ENCODE measurements around the gene TNFRSF1B. TPM values are rescaled to one million over a fixed set of nuclear protein-coding genes. Genes with fewer than 3 reads are reported as not detected.

TNFRSF1B gene
- polyA plus RNA-seq, 3 donors, result 436 to 761 (median 450) TPM

DNA sequence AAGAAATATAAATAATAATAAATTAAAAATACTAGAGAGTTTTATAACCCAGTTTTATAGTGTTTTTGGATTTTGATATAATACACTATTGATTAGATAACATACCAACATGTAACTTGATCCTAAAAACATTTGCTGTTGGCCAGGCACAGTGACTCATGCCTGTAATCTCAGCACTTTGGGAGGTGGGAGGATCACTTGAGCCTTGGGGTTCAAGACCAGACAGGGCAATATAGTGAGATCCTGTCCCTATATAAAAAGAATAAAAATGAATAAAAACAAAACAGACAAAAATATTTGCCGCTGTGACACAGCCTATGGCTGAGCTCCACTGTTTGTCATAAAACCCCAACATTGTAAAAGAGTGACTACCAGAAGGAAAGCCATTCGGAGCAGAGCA lies 89.1 kb downstream of the TNFRSF1B start:
- TF ChIP-seq, protein P1, sequence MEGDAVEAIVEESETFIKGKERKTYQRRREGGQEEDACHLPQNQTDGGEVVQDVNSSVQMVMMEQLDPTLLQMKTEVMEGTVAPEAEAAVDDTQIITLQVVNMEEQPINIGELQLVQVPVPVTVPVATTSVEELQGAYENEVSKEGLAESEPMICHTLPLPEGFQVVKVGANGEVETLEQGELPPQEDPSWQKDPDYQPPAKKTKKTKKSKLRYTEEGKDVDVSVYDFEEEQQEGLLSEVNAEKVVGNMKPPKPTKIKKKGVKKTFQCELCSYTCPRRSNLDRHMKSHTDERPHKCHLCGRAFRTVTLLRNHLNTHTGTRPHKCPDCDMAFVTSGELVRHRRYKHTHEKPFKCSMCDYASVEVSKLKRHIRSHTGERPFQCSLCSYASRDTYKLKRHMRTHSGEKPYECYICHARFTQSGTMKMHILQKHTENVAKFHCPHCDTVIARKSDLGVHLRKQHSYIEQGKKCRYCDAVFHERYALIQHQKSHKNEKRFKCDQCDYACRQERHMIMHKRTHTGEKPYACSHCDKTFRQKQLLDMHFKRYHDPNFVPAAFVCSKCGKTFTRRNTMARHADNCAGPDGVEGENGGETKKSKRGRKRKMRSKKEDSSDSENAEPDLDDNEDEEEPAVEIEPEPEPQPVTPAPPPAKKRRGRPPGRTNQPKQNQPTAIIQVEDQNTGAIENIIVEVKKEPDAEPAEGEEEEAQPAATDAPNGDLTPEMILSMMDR (IDR thresholded peaks at IDR 0.05), result no peak
- 100% methylated on average over 1 of the region's 2 CpGs for WGBS (ENCODE audit: insufficient coverage)
- Histone ChIP-seq H2AFZ (ENCODE audit: insufficient read depth, low read depth, low read length, poor library complexity, severe bottlenecking) (no peak overlapping the region), H3K79me2 (ENCODE audit: insufficient read depth, low read length) (no peaks in the 10 kb centered on the region), H4K20me1 (ENCODE audit: insufficient read depth, low read length) (no peaks in the 10 kb centered on the region), H3K4me1 (ENCODE audit: control insufficient read depth in 1 of 2, insufficient read depth in 2 of 2, low read length in 2 of 2) (no peaks in the 10 kb centered on the region), H3K27ac (ENCODE audit: low read depth in 1 of 2, low read length in 2 of 2) (no peak overlapping the region), H3K9me3 (replicated peaks in 1 of 2; ENCODE audit: control insufficient read depth in 1 of 2, insufficient read depth in 1 of 2, low read length in 2 of 2) (no peaks in the 10 kb centered on the region), H3K36me3 (replicated peaks in 1 of 2; ENCODE audit: control insufficient read depth in 1 of 2, insufficient read depth in 2 of 2, low read length in 2 of 2) (peaks cover 77 to 94% of the 10 kb centered on the region in 2 donors), H3K27me3 (ENCODE audit: control insufficient read depth in 2 of 2, insufficient read depth in 2 of 2, low read length in 2 of 2) (no peaks in the 10 kb centered on the region), H3K4me2 (replicated peaks; ENCODE audit: extremely low read depth, low read length, poor library complexity, severe bottlenecking) (no peak overlapping the region), H3K9ac (ENCODE audit: insufficient read depth, low read length, poor library complexity, severe bottlenecking) (no peak overlapping the region), H3K4me3 (replicated peaks in 1 of 3; ENCODE audit: low read depth in 2 of 3, low read length in 3 of 3) (no peak overlapping the region)
- Mint-ChIP-seq H3K36me3 (peaks cover 79 to 97% of the 10 kb centered on the region in 2 donors), H3K4me3 (no peak overlapping the region), H3K27ac (no peak overlapping the region), H3K4me1 (peaks cover 5% of the 10 kb centered on the region), H3K9me3 (no peaks in the 10 kb centered on the region), H3K27me3 (ENCODE audit: low read depth in 3 of 3) (no peaks in the 10 kb centered on the region)
- intact Hi-C loops (cut with micrococcal nuclease), result no loop called here
- DNase-seq, result no peak

DNA sequence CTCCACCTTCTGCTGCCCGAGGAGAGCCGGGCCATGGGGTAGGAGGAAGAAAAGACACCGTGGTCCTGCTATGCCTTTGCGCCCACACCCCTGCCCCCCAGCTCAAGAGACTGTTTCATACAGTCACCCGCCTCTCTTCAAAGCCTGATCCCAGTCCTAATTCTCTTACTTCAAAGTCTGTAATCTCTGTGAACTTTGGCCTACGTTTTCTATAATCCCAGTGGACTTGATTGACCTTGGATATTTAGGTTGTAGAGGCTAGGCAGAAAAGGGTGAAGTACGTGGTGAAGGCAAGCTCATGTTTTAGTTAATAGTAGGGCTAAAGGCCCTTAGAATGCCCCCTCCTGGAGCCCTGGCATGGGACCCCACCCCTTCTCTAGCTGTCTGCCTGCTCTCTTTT lies 91.5 kb downstream of the TNFRSF1B start:
- no peak overlapping the region for H3K4me2 ChIP-seq (replicated peaks; ENCODE audit: extremely low read depth, low read length, poor library complexity, severe bottlenecking)
- no peaks in the 10 kb centered on the region for H3K4me1 ChIP-seq (ENCODE audit: control insufficient read depth in 1 of 2, insufficient read depth in 2 of 2, low read length in 2 of 2)
- no peak overlapping the region for H3K4me3 ChIP-seq (replicated peaks in 1 of 3; ENCODE audit: low read depth in 2 of 3, low read length in 3 of 3)
- H3K27ac Mint-ChIP-seq, result no peak overlapping the region
- no peak overlapping the region for H2AFZ ChIP-seq (ENCODE audit: insufficient read depth, low read depth, low read length, poor library complexity, severe bottlenecking)
- DNase-seq, result no peak
- H4K20me1 ChIP-seq (ENCODE audit: insufficient read depth, low read length), result no peaks in the 10 kb centered on the region
- H3K9me3 ChIP-seq (replicated peaks in 1 of 2; ENCODE audit: control insufficient read depth in 1 of 2, insufficient read depth in 1 of 2, low read length in 2 of 2), result no peaks in the 10 kb centered on the region
- no peak overlapping the region for H3K9ac ChIP-seq (ENCODE audit: insufficient read depth, low read length, poor library complexity, severe bottlenecking)
- H3K79me2 ChIP-seq (ENCODE audit: insufficient read depth, low read length), result no peaks in the 10 kb centered on the region
- no peaks in the 10 kb centered on the region for H3K27me3 Mint-ChIP-seq (ENCODE audit: low read depth in 3 of 3)
- TF ChIP-seq, protein P1 (IDR thresholded peaks at IDR 0.05), result no peak
- H3K9me3 Mint-ChIP-seq, result peaks cover 0 to 3% (median 0%) of the 10 kb centered on the region in 7 donors
- peaks cover 84 to 97% of the 10 kb centered on the region in 2 donors for H3K36me3 ChIP-seq (replicated peaks in 1 of 2; ENCODE audit: control insufficient read depth in 1 of 2, insufficient read depth in 2 of 2, low read length in 2 of 2)
- H3K4me1 Mint-ChIP-seq, result peaks cover 5% of the 10 kb centered on the region
- intact Hi-C loops (cut with micrococcal nuclease), result no loop called here
- H3K4me3 Mint-ChIP-seq, result no peak overlapping the region
- H3K27ac ChIP-seq (ENCODE audit: low read depth in 1 of 2, low read length in 2 of 2), result no peak overlapping the region
- H3K36me3 Mint-ChIP-seq, result peaks cover 87 to 100% of the 10 kb centered on the region in 2 donors
- H3K27me3 ChIP-seq (ENCODE audit: control insufficient read depth in 2 of 2, insufficient read depth in 2 of 2, low read length in 2 of 2), result no peaks in the 10 kb centered on the region
- WGBS (ENCODE audit: insufficient coverage), result 100% methylated on average over 1 of the region's 7 CpGs

Small RNA genes within 50 kb of the gene (small RNA-seq; reads per million reads assigned to genes)
- gene MIR4632 (ENCODE audit: insufficient read length, low read depth) (not detected), gene RF00156 (ENCODE audit: insufficient read length, low read depth) (not detected)

Other genes starting within 250 kb of the TNFRSF1B start
- gene KIAA2013, start 240.6 kb upstream of the TNFRSF1B start, polyA plus RNA-seq, result 10 to 100 TPM; 31.7 to 74.0 (median 54.0) TPM
- gene PLOD1, start 232.3 kb upstream of the TNFRSF1B start, polyA plus RNA-seq, result 10 to 100 TPM; 44.5 to 53.4 (median 53.1) TPM
- gene MFN2, start 186.5 kb upstream of the TNFRSF1B start, polyA plus RNA-seq, result 10 to 100 TPM; 26.3 to 35.8 (median 30.3) TPM
- 100 to 1,000 TPM in 1 of 3 donors, 10 to 100 TPM in 2; 45.9 to 111 (median 56.4) TPM for gene MIIP, start 147.5 kb upstream of the TNFRSF1B start, polyA plus RNA-seq
- gene TNFRSF8, start 103.7 kb upstream of the TNFRSF1B start, polyA plus RNA-seq, result 10 to 100 TPM; 10.9 to 11.9 (median 11.8) TPM
- gene VPS13D, start 63.0 kb downstream of the TNFRSF1B start, polyA plus RNA-seq, result 10 to 100 TPM in 1 of 3 donors, 1 to 10 TPM in 2; 3.6 to 20.2 (median 5.1) TPM